NCI-H510A (cell line): ENCODE data around the gene RIPK4.
"Not testable (repeated sequence)": the region's sequence is repeated elsewhere in the genome, so short reads cannot be mapped to it uniquely, and the experiment has no call there.

Experiments used
- DNase-seq: peaks from one replicate; lab custom pipeline; 2025; lab: John Stamatoyannopoulos, UW

The RIPK4 gene

GRCh38 chr21:41794600-41794999 lies 27.7 kb upstream of the RIPK4 start:
- DNase-seq = no peak

GRCh38 chr21:41792711-41793110 lies 25.9 kb upstream of the RIPK4 start:
- DNase-seq = no peak

- peak; percentile 55 for DNase-seq
These were observed 19.7 kb upstream of the RIPK4 start for GRCh38 chr21:41786509-41786987.

GRCh38 chr21:41785262-41785661 lies 18.4 kb upstream of the RIPK4 start:
- DNase-seq = not testable (repeated sequence)

DNA sequence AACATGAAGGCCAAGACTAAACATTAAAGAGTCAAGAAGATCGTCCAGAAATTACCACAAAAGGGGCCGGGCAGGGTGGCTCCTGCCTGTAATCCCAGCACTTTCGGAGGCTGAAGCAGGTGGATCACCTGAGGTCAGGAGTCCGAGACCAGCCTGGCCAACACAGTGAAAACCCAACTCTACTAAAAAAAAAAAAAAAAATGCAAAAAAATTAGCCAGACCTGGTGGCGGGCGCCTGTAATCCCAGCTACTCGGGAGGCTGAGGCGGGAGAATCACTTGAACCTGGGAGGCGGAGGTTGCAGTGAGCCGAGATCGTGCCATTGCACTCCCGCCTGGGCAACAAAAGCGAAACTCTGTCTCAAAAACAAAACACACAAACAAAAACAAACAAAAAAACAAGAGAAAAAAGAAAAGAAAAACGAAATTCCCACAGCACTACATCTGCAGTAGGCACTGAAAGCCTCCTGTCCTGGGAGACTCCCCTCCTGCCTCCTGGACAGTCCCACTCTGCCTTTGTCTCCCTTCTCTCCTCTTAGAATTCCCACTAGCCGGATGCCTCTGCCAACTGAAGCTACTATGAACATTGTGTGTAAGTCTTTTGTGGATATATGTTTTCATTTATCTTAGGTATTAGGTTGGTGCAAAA lies 17.7 kb upstream of the RIPK4 start:
- no peak for DNase-seq

GRCh38 chr21:41783476-41784180 lies 16.8 kb upstream of the RIPK4 start:
- peak; percentile 50 for DNase-seq

GRCh38 chr21:41781050-41781410 lies 14.2 kb upstream of the RIPK4 start:
- DNase-seq = no peak

- no peak for DNase-seq
These were observed 13.6 kb upstream of the RIPK4 start for GRCh38 chr21:41780337-41781049.

DNA sequence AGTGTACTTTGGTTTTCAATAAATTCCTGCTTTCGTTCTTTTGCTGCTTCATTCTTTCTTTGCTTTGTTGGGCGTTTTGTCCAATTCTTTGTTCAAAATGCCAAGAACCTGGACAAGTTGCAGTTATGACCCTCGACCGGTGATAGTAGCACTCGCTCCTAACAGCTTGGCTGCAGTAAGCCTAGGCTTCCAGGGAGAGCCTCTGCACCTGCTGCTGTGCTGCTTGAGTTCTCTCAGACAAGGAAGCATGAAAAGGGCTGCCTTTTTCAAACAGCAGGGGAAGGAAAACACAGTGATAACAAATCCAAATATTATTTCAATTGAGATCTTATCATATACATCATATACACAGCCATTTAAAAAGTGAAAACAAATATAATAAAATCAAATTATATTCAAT lies 12.8 kb upstream of the RIPK4 start:
- peak; percentile 40 for DNase-seq

DNA sequence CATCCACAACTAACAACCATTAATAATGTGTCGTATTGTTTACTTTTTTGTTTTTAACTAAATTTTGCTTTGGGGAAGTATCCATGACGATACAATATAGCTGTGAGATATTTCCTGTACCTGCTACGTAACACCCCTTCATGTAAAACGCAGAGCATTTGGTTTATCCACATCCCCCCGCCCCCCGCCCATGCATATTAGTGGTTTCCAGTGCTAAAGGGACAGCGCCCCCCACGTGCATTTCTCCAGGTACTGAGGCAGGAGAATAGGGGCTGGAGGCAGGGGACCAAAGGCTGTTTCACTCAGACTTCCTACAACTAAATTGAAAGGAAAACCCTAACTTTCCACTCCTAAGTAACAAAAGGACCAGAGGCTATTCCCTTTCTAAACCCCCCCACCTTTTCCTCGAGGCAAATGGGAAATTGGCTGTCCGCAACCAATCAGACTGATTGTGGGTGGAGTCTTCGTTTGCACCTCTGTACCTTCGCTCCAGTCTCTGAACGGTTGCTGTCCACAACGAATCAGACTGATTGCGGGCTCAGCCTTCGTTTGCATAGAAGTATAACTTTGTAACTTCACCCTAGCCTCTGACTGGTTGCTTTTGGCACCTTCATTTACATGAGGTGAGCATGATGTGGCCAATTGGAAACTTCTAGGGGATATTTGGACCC lies 12.2 kb upstream of the RIPK4 start:
- DNase-seq = peak; percentile 81

- peak; percentile 60 for DNase-seq
These were observed 11.3 kb upstream of the RIPK4 start for GRCh38 chr21:41777951-41778815.

DNA sequence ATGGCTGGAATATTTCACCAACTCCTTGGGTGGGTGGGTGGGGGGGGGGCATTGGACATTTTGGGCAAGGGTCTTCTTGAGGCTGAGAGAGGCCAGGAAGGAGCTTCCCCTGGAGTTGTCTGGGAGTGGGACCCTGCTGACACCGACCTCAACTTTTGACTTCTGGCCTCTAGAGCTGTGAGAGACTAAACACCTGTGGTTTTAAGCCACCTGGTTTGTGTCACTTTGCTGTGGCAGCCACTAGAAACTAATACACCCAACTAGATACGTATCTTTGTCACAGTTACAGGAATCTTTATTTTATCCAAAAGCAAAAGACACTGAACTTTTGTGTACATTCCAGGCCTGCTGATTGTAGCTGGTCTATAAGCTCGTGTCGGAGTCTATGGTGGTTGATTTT lies 9.9 kb upstream of the RIPK4 start:
- no peak for DNase-seq

- DNase-seq = no peak
These were observed 8.3 kb upstream of the RIPK4 start for GRCh38 chr21:41775149-41775472.

GRCh38 chr21:41774467-41775148 lies 7.8 kb upstream of the RIPK4 start:
- peak; percentile 58 for DNase-seq

DNA sequence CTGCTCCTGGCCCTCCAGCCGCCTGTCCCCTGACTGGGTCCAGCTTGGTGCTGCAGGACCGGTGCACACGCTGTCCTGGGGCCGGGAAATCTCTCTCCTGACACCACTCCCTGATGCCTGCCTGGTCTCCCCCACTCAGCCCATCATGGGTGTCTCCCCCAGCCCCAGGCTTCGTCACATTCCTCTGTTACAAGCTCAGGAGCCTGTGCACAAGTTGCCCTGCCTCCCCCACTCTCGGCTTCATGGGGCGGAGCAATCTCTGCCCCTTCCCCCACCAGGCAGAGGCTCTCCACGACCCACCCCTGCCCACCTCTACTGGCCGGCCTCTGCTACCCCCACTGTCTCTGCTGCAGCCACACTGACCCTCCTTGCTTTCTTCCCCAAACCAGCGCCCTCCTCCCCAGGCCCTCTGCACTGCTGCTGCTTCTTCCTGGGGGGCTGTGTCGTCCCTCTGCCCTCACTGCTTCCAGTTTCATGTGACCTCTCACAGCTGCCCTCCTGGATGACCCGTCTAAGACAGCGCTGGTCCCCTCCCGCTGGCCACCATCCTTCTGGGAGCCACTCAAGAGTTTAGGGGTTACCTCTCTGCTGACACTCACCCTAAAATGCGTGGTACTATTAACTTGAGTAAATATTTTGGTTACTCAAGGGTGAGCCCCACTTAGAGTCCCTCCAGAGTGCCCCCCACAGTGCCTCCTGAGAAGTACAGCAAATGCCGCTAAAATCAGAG lies 5.7 kb upstream of the RIPK4 start:
- DNase-seq = no peak

DNA sequence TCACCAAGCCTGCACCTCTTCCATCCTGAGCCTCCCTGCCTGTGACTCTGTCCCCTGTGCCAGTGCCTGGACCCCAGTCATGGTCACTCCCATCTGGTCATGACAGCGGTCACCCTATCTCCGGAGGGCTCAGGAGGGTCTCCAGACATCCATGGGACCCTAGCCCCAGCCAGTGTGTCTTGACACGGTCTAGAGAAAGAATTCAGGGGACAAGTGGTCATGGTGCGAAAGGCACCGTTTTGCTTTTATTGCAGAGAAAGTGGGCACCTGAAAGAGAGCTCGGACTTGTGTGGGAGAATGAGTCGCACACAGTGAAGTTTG lies 4.7 kb upstream of the RIPK4 start:
- no peak for DNase-seq

DNA sequence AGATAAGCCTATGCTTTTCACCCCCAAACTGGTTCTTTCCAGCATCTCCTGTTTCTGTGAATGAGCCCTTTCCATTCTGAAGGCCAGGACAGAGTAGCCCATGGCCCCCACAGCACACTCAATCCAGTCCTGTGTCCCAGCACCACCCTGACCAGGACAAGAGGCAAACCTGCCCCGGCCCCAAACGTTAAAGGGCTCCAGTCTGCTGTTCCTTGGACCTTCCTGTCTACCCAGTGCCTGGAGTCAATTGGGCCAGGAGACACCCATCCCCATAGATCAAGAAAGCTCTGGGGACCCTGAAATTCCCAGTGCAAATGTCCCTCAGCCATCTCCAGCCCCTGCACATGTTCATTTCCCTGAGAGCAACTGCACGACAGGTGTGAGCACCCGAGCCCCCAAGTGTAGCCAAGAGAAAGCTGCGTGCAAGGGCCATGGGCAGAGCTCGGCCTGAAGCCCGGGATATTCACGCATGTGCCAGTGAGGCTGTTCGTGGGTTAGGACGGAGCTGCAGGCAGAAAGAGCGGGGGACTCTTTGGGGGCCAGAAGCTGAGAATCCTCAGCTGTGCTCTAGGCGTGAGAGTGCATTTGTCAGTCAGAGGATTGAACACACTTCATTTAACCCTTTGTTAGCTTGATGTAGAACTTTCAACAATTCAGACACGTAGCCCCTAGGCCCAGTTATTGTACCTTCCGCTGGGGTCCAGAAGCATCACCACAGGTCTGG lies 4.2 kb upstream of the RIPK4 start:
- DNase-seq = no peak

- DNase-seq = no peak
These were observed 3.1 kb upstream of the RIPK4 start for GRCh38 chr21:41769933-41770332.

- no peak for DNase-seq
These were observed 2.7 kb upstream of the RIPK4 start for GRCh38 chr21:41769521-41769920.

DNA sequence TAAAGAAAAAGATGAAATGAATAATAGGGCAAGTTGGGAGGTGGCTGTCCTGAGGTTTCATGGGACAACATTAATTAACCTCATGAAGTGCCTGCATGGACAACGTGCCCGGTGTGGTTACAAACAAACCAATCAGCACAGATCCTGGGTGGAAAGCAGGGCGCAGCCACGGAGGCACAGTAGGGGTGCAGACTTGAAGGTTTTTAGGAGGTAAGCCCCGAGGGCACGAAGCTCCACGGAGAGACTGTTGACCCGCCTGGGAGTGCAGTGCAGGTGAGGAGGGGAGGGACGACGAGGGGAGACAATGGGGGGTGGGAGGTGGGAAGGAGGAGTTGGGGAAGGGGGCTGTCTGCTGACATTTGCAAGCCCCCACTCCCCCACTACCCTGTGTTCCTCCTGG lies 2.3 kb upstream of the RIPK4 start:
- no peak for DNase-seq
